ENCODE results near the gene HOXB13. TPM values are rescaled to one million over a fixed set of nuclear protein-coding genes. Genes with fewer than 3 reads are reported as not detected.

The HOXB13 gene
- total RNA-seq, 2 experiments from 2014 or later: not detected

GRCh38 chr17:48773245-48773644 lies 44.7 kb upstream of the HOXB13 start:
- Histone ChIP-seq H2AFZ (ENCODE audit: low read length) (no peak overlapping the region), H3K4me1 (ENCODE audit: insufficient read depth, low read length, poor library complexity, severe bottlenecking) (no peaks in the 10 kb centered on the region), H3K27ac (ENCODE audit: low read depth, low read length, poor library complexity, severe bottlenecking) (no peak overlapping the region), H3K4me3 (ENCODE audit: low read depth, low read length, poor library complexity, severe bottlenecking) (no peak overlapping the region), H3K9me3 (ENCODE audit: low read length) (no peaks in the 10 kb centered on the region), H3K36me3 (ENCODE audit: insufficient read depth, low read length) (no peaks in the 10 kb centered on the region), H3K4me2 (ENCODE audit: low read length) (no peak overlapping the region), H3K79me2 (ENCODE audit: insufficient read depth, low read depth, low read length) (no peaks in the 10 kb centered on the region), H4K20me1 (ENCODE audit: insufficient read depth, low read length) (no peaks in the 10 kb centered on the region), H3K9me2 (ENCODE audit: insufficient read depth, low read length) (no peaks in the 10 kb centered on the region)
- CTCF ChIA-PET (ENCODE audit: unreplicated experiment): no interaction called here
- no peak for DNase-seq (ENCODE audit: low spot score)
- BruUV-seq (replicated peaks): no TSS peak
- intact Hi-C loops (cut with micrococcal nuclease; ENCODE audit: unreplicated experiment): no loop called here
- POLR2A ChIA-PET: no interaction called here
- TF ChIP-seq CTCF (conservative IDR thresholded peaks at IDR 0.05; ENCODE audit: low read length) (no peak), EZH2phosphoT487 (IDR thresholded peaks at IDR 0.05; ENCODE audit: borderline replicate concordance, low read depth, low read length) (no peak)

- intact Hi-C loops (cut with micrococcal nuclease; ENCODE audit: unreplicated experiment): no loop called here
- H3K9me3 ChIP-seq (ENCODE audit: low read length): no peaks in the 10 kb centered on the region
- no peak overlapping the region for H3K4me2 ChIP-seq (ENCODE audit: low read length)
- DNase-seq (ENCODE audit: low spot score): no peak
- no peaks in the 10 kb centered on the region for H3K4me1 ChIP-seq (ENCODE audit: insufficient read depth, low read length, poor library complexity, severe bottlenecking)
- no peaks in the 10 kb centered on the region for H3K9me2 ChIP-seq (ENCODE audit: insufficient read depth, low read length)
- POLR2A ChIA-PET: interaction anchor here (1.8 kb wide), 1 partner anchor 15 kb away, joined by 3 read pairs; no protein-coding TSS in a partner anchor
- H3K4me3 ChIP-seq (ENCODE audit: low read depth, low read length, poor library complexity, severe bottlenecking): no peak overlapping the region
- BruUV-seq (replicated peaks): no TSS peak
- no peak overlapping the region for H2AFZ ChIP-seq (ENCODE audit: low read length)
- no peaks in the 10 kb centered on the region for H3K36me3 ChIP-seq (ENCODE audit: insufficient read depth, low read length)
- H3K79me2 ChIP-seq (ENCODE audit: insufficient read depth, low read depth, low read length): no peaks in the 10 kb centered on the region
- CTCF ChIA-PET (ENCODE audit: unreplicated experiment): no interaction called here
- H4K20me1 ChIP-seq (ENCODE audit: insufficient read depth, low read length): no peaks in the 10 kb centered on the region
- TF ChIP-seq CTCF (conservative IDR thresholded peaks at IDR 0.05; ENCODE audit: low read length): no peak
- no peak for TF ChIP-seq EZH2phosphoT487 (IDR thresholded peaks at IDR 0.05; ENCODE audit: borderline replicate concordance, low read depth, low read length)
- no peak overlapping the region for H3K27ac ChIP-seq (ENCODE audit: low read depth, low read length, poor library complexity, severe bottlenecking)
These were observed 42.4 kb upstream of the HOXB13 start for GRCh38 chr17:48770954-48771353.

- H3K9me3 ChIP-seq (ENCODE audit: low read length): no peaks in the 10 kb centered on the region
- no peaks in the 10 kb centered on the region for H3K9me2 ChIP-seq (ENCODE audit: insufficient read depth, low read length)
- no peaks in the 10 kb centered on the region for H3K36me3 ChIP-seq (ENCODE audit: insufficient read depth, low read length)
- CTCF ChIA-PET (ENCODE audit: unreplicated experiment): no interaction called here
- H2AFZ ChIP-seq (ENCODE audit: low read length): no peak overlapping the region
- POLR2A ChIA-PET: interaction anchor here (0.6 kb wide), 1 partner anchor 33 kb away, joined by 4 read pairs; no protein-coding TSS in a partner anchor
- H4K20me1 ChIP-seq (ENCODE audit: insufficient read depth, low read length): no peaks in the 10 kb centered on the region
- TF ChIP-seq EZH2phosphoT487 (IDR thresholded peaks at IDR 0.05; ENCODE audit: borderline replicate concordance, low read depth, low read length) (no peak), CTCF (conservative IDR thresholded peaks at IDR 0.05; ENCODE audit: low read length) (no peak)
- no peak overlapping the region for H3K4me2 ChIP-seq (ENCODE audit: low read length)
- no peaks in the 10 kb centered on the region for H3K4me1 ChIP-seq (ENCODE audit: insufficient read depth, low read length, poor library complexity, severe bottlenecking)
- no peak for DNase-seq (ENCODE audit: low spot score)
- H3K27ac ChIP-seq (ENCODE audit: low read depth, low read length, poor library complexity, severe bottlenecking): no peak overlapping the region
- H3K4me3 ChIP-seq (ENCODE audit: low read depth, low read length, poor library complexity, severe bottlenecking): no peak overlapping the region
- no TSS peak for BruUV-seq (replicated peaks)
- no peaks in the 10 kb centered on the region for H3K79me2 ChIP-seq (ENCODE audit: insufficient read depth, low read depth, low read length)
- intact Hi-C loops (cut with micrococcal nuclease; ENCODE audit: unreplicated experiment): no loop called here
These were observed 40.6 kb upstream of the HOXB13 start for GRCh38 chr17:48769009-48769675.
